Measurements from ENCODE around the gene KRT86. TPM values are rescaled to one million over a fixed set of nuclear protein-coding genes. Genes with fewer than 3 reads are reported as not detected.

KRT86 gene
- total and polyA plus RNA-seq, 2 of the 13 experiments (the other 11 are each of a cell fraction or from before 2014, with no cell fraction given), result not detected

GRCh38 chr12:52238207-52238840 is 36.1 kb upstream of the KRT86 start (continued):
- no peak for TF ChIP-seq ATF2 (CRISPR knock-in tag; IDR thresholded peaks at IDR 0.05)
- TF ChIP-seq MEIS1 (CRISPR knock-in tag; IDR thresholded peaks at IDR 0.05; ENCODE audit: borderline replicate concordance), result no peak
- no peak for TF ChIP-seq ZNF180 (CRISPR knock-in tag; IDR thresholded peaks at IDR 0.05; ENCODE audit: borderline replicate concordance, low read depth)
- TF ChIP-seq ZNF784 (CRISPR knock-in tag; IDR thresholded peaks at IDR 0.05; ENCODE audit: borderline replicate concordance), result no peak
- no peak for TF ChIP-seq SMAD1 (CRISPR knock-in tag; IDR thresholded peaks at IDR 0.05; ENCODE audit: borderline replicate concordance, low read depth)

DNA sequence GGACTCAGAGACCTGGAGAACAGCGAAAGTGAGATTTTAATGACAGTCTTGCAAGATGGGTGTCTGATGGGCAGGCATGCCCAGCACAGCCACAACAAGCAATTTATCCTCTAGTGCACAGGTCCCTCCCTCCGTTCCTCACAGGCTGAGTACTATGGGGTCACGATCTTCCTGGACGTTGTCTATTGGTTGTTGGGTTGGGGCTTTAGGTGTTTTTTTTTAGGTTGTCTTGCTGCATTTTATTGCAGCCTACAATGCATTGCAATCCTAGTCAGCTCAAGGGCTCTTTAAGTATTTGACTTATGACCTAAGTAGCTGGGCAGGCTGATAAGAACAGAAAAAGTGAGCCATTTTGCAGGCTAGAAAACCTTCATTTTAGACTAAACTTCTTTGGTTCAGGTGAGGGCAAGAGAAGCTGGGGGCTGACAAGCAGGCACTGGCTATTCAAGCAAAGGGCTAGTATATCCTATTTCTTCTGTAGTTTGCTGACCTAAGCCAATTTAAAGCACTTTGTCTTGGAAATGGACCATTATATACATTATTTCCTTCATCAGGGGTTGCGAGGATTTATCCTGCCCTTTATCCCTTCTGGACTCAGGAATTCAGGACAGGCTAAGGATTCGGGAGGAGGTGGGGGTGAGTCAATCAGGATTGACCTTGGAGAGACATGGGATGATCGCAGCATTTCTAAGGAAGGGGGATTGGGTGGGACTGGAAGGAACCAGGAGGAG is 35.4 kb upstream of the KRT86 start:
- no TSS peak for BruUV-seq (replicated peaks)
- Histone ChIP-seq H3K4me3 (replicated peaks in 1 of 3; ENCODE audit: insufficient read depth in 1 of 3, low read depth in 2 of 3, low read length in 3 of 3) (no peak overlapping the region), H3K4me2 (ENCODE audit: low read depth, low read length) (no peak overlapping the region), H3K27me3 (ENCODE audit: control insufficient read depth in 1 of 2, insufficient read depth in 2 of 2, low read length in 2 of 2) (peaks cover 2 to 24% of the 10 kb centered on the region in 2 experiments; a peak in 4 of 5 replicates), H3K4me1 (ENCODE audit: insufficient read depth, low read length) (no peaks in the 10 kb centered on the region), H3K9ac (ENCODE audit: insufficient read depth, low read depth, low read length) (no peak overlapping the region), H3K27ac (ENCODE audit: extremely low read length, insufficient read depth, low read length) (no peak overlapping the region), H3K79me2 (ENCODE audit: insufficient read depth, low read length) (no peaks in the 10 kb centered on the region), H3K36me3 (replicated peaks in 1 of 2; ENCODE audit: control insufficient read depth in 1 of 2, insufficient read depth in 2 of 2, low read length in 2 of 2) (no peaks in the 10 kb centered on the region), H3K9me3 (ENCODE audit: low read length) (no peaks in the 10 kb centered on the region), H4K20me1 (ENCODE audit: insufficient read depth, low read length) (0 out of 2 replicates have a peak, but pooled peaks cover 2% of the 10 kb centered on the region), H2AFZ (ENCODE audit: low read length) (no peak overlapping the region)
- WGBS (ENCODE audit: low lambda C conversion rate), result 31% methylated on average over 7 of the region's 7 CpGs
- DNase-seq (ENCODE audit: low spot score) (no peak), FAIRE-seq (no peak), ATAC-seq (no peak)
- intact Hi-C loops (cut with micrococcal nuclease; ENCODE audit: unreplicated experiment), result no loop called here
- no peak for TF ChIP-seq FOXO4 (CRISPR knock-in tag; conservative IDR thresholded peaks at IDR 0.05)
- no peak for TF ChIP-seq U2AF2 (IDR thresholded peaks at IDR 0.05; ENCODE audit: low read depth, low read length)
- TF ChIP-seq RBAK (CRISPR knock-in tag; IDR thresholded peaks at IDR 0.05), result no peak
- no peak for TF ChIP-seq ZNF430 (CRISPR knock-in tag; IDR thresholded peaks at IDR 0.05)
- no peak for TF ChIP-seq ZNF530 (CRISPR knock-in tag; IDR thresholded peaks at IDR 0.05; ENCODE audit: low read depth)
- TF ChIP-seq MAFK (conservative IDR thresholded peaks at IDR 0.05 in 1 of 2, IDR thresholded peaks at IDR 0.05 in 1 of 2; ENCODE audit: low read length in 2 of 2), result peak in 1 of 2 experiments; percentile 73; a peak in 2 of 4 replicates
- no peak for TF ChIP-seq LRRFIP1 (CRISPR knock-in tag; conservative IDR thresholded peaks at IDR 0.05)
- TF ChIP-seq MAFF (IDR thresholded peaks at IDR 0.05; ENCODE audit: low read depth, low read length), result peak; percentile 44
- TF ChIP-seq CHD2 (IDR thresholded peaks at IDR 0.05; ENCODE audit: low read depth, low read length), result no peak
- TF ChIP-seq KLF9 (CRISPR knock-in tag; IDR thresholded peaks at IDR 0.05; ENCODE audit: low read depth), result no peak
- in situ Hi-C loops (cut with HindIII; ENCODE audit: extremely low pct_ligation_motif_present, low pct_unique_long_range_greater_than_20kb), result no loop called here
- CTCF ChIA-PET (ENCODE audit: low intra/inter-chr PET ratio, low total read pairs), result no interaction called here
- POLR2A ChIA-PET, result no interaction called here

Data from HepG2 (cell line).